Measurements from ENCODE around the gene CCSER2. TPM values are rescaled to one million over a fixed set of nuclear protein-coding genes. Genes with fewer than 3 reads are reported as not detected.

CCSER2 gene
- total RNA-seq, 2 experiments from 2014 or later = 56.9 to 57.5 TPM

DNA sequence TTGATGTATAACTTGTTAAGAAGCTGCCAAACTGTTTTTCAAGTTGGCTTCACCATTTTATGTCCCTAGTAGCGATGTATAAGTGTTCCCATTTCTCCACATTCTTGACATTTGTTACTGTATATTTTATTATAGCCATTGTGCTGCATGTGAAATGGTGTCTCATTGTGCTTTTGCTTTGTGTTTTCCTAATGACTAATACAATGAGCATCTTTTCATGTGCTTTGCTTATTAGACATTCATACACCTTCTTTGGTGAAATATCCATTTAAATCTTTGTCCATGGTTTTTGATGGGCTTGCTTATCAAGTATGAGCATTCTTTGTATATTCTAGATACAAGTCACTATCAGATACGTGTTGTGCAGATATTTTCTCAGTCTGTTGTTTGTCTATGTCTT, 203.0 kb downstream of the CCSER2 start:
- Mint-ChIP-seq H3K4me1 (ENCODE audit: low read depth) (peaks cover 5% of the 10 kb centered on the region), H3K36me3 (ENCODE audit: low read depth) (no peaks in the 10 kb centered on the region), H3K27ac (no peak overlapping the region), H3K9me3 (no peaks in the 10 kb centered on the region), H3K27me3 (no peaks in the 10 kb centered on the region), H3K4me3 (no peak overlapping the region)
- ChIA-PET CTCF (interaction anchor here (1.6 to 4.3 kb wide), 5 partner anchors 9 to 275 kb away, joined by 4 to 29 read pairs (median 11); no protein-coding TSS in a partner anchor), POLR2A (no interaction called here)
- ATAC-seq = no peak
- intact Hi-C loops (cut with micrococcal nuclease) = no loop called here
- TF ChIP-seq, protein P1, sequence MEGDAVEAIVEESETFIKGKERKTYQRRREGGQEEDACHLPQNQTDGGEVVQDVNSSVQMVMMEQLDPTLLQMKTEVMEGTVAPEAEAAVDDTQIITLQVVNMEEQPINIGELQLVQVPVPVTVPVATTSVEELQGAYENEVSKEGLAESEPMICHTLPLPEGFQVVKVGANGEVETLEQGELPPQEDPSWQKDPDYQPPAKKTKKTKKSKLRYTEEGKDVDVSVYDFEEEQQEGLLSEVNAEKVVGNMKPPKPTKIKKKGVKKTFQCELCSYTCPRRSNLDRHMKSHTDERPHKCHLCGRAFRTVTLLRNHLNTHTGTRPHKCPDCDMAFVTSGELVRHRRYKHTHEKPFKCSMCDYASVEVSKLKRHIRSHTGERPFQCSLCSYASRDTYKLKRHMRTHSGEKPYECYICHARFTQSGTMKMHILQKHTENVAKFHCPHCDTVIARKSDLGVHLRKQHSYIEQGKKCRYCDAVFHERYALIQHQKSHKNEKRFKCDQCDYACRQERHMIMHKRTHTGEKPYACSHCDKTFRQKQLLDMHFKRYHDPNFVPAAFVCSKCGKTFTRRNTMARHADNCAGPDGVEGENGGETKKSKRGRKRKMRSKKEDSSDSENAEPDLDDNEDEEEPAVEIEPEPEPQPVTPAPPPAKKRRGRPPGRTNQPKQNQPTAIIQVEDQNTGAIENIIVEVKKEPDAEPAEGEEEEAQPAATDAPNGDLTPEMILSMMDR (IDR thresholded peaks at IDR 0.05) = no peak
- no peak for DNase-seq

GRCh38 chr10:84534168-84534567, 205.8 kb downstream of the CCSER2 start:
- TF ChIP-seq, protein P1 (IDR thresholded peaks at IDR 0.05) = no peak
- POLR2A ChIA-PET = no interaction called here
- Mint-ChIP-seq H3K4me3 (no peak overlapping the region), H3K27me3 (no peaks in the 10 kb centered on the region), H3K36me3 (ENCODE audit: low read depth) (no peaks in the 10 kb centered on the region), H3K4me1 (ENCODE audit: low read depth) (peaks cover 9% of the 10 kb centered on the region), H3K9me3 (no peaks in the 10 kb centered on the region), H3K27ac (no peak overlapping the region)
- intact Hi-C loops (cut with micrococcal nuclease) = no loop called here
- DNase-seq (peak; percentile 43), ATAC-seq (peak; percentile 16)
- CTCF ChIA-PET = interaction anchor here (1.4 to 9.2 kb wide), 5 partner anchors 161 to 269 kb away, joined by 3 to 282 read pairs (median 100); no protein-coding TSS in a partner anchor

- Mint-ChIP-seq H3K4me1 (ENCODE audit: low read depth) (peaks cover 13% of the 10 kb centered on the region), H3K27ac (no peak overlapping the region), H3K36me3 (ENCODE audit: low read depth) (no peaks in the 10 kb centered on the region), H3K9me3 (no peaks in the 10 kb centered on the region), H3K4me3 (no peak overlapping the region), H3K27me3 (peaks cover 16% of the 10 kb centered on the region)
- TF ChIP-seq, protein P1 (IDR thresholded peaks at IDR 0.05) = peak; percentile 75
- intact Hi-C loops (cut with micrococcal nuclease) = loop anchor here (1.0 to 2.0 kb wide), 3 partner anchors 107 to 273 kb away; no protein-coding TSS in a partner anchor
- DNase-seq (peak; percentile 52), ATAC-seq (peak; percentile 74)
- ChIA-PET CTCF (interaction anchor here (0.6 to 9.2 kb wide), 74 partner anchors 8 to 666 kb away, joined by 3 to 282 read pairs (median 5); partner anchors contain the start of gene GHITM), POLR2A (interaction anchor here (0.8 kb wide), 1 partner anchor 163 kb away, joined by 3 read pairs; no protein-coding TSS in a partner anchor)
These were observed 209.1 kb downstream of the CCSER2 start for GRCh38 chr10:84537447-84537931.

- ChIA-PET POLR2A (no interaction called here), CTCF (interaction anchor here (0.7 to 9.2 kb wide), 53 partner anchors 7 to 667 kb away, joined by 3 to 282 read pairs (median 6); no protein-coding TSS in a partner anchor)
- ATAC-seq = no peak
- H3K4me3 Mint-ChIP-seq = no peak overlapping the region
- TF ChIP-seq, protein P1 (IDR thresholded peaks at IDR 0.05) = no peak
- DNase-seq = no peak
- H3K9me3 Mint-ChIP-seq = no peaks in the 10 kb centered on the region
- intact Hi-C loops (cut with micrococcal nuclease) = no loop called here
- H3K4me1 Mint-ChIP-seq (ENCODE audit: low read depth) = peaks cover 13% of the 10 kb centered on the region
- H3K36me3 Mint-ChIP-seq (ENCODE audit: low read depth) = no peaks in the 10 kb centered on the region
- H3K27me3 Mint-ChIP-seq = peaks cover 19% of the 10 kb centered on the region
- no peak overlapping the region for H3K27ac Mint-ChIP-seq
These were observed 209.6 kb downstream of the CCSER2 start for GRCh38 chr10:84538036-84538435.

DNA sequence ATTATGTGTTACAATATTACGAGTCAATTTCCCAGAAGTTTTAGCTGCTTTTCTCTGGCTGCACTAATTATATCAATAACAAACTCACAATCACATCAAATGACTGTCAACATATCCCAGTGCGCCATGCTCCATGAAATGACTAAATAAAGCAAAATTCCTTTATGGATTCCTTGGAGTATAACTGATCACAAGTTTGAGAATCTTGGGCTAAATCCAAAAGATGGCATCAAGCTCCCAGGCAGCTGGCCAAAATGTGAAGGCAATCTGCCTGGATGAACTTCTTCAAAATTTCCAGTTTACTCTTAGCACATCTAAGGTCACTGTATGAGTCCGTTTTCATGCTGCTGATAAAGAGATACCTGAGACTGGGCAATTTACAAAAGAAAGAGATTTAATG, 210.8 kb downstream of the CCSER2 start:
- Mint-ChIP-seq H3K27ac (no peak overlapping the region), H3K9me3 (no peaks in the 10 kb centered on the region), H3K4me1 (ENCODE audit: low read depth) (peaks cover 13% of the 10 kb centered on the region), H3K36me3 (ENCODE audit: low read depth) (no peaks in the 10 kb centered on the region), H3K27me3 (peaks cover 19% of the 10 kb centered on the region), H3K4me3 (no peak overlapping the region)
- POLR2A ChIA-PET = no interaction called here
- ATAC-seq = no peak
- CTCF ChIA-PET = interaction anchor here (0.8 to 9.2 kb wide), 14 partner anchors 9 to 390 kb away, joined by 3 to 282 read pairs (median 8); no protein-coding TSS in a partner anchor
- TF ChIP-seq, protein P1 (IDR thresholded peaks at IDR 0.05) = no peak
- intact Hi-C loops (cut with micrococcal nuclease) = no loop called here
- no peak for DNase-seq

All from activated CD8-positive, alpha-beta T cell treated with anti-CD3 and anti-CD28 coated beads for 36 hours (primary cell).